Kidney (tissue), 14 donors: Measurements from ENCODE around the gene HNRNPF. TPM values are rescaled to one million over a fixed set of nuclear protein-coding genes. Genes with fewer than 3 reads are reported as not detected.

Experiments used
- DNase-seq, 5 donors: peaks; one replicate each; pipeline ENCODE4 v3.0.0-alpha.2; 2013 to 2020
- FAIRE-seq: peaks from 2 replicates; lab custom pipeline; 2012; peaks lifted over from hg19 to GRCh38; lab: Jason Lieb, UNC
- H3K27ac ChIP-seq, 2 donors: one replicate each; pipeline ENCODE4 v1.7.0; 2013; ENCODE audit warnings: low read depth in 2 of 2, low read length in 2 of 2, inconsistent platforms in 1 of 2
- H3K27me3 ChIP-seq: one replicate; pipeline ENCODE4 v1.7.1; 2013; ENCODE audit warnings: low read length, inconsistent platforms; ENCODE audit not compliant: control insufficient read depth, insufficient read depth
- H3K36me3 ChIP-seq, 3 donors: one replicate each; pipeline versions ENCODE4 v1.7.0 to v1.7.1; 2013; ENCODE audit warnings: low read length in 3 of 3, control low read depth in 1 of 3, inconsistent platforms in 1 of 3; ENCODE audit not compliant: insufficient read depth in 3 of 3, control insufficient read depth in 2 of 3
- H3K4me1 ChIP-seq, 3 donors: one replicate each; pipeline versions ENCODE4 v1.7.0 to v1.7.1; 2013; ENCODE audit warnings: low read length in 3 of 3, inconsistent platforms in 1 of 3, low read depth in 1 of 3; ENCODE audit not compliant: control insufficient read depth in 2 of 3, insufficient read depth in 2 of 3
- H3K4me3 ChIP-seq, 3 donors: one replicate each; pipeline versions ENCODE4 v1.7.0 to v1.8.1; 2013; ENCODE audit warnings: low read length in 3 of 3, control low read depth in 1 of 3, inconsistent platforms in 1 of 3
- H3K9ac ChIP-seq, 3 donors: one replicate each; pipeline versions ENCODE4 v1.7.0 to v1.7.1; 2013; ENCODE audit warnings: low read length in 3 of 3, control low read depth in 1 of 3, inconsistent platforms in 1 of 3
- H3K9me3 ChIP-seq, 3 donors: one replicate each; pipeline versions ENCODE4 v1.7.0 to v1.7.1; 2013; ENCODE audit warnings: low read length in 3 of 3, control low read depth in 1 of 3, inconsistent platforms in 1 of 3; ENCODE audit not compliant: control insufficient read depth in 2 of 3, insufficient read depth in 1 of 3
- intact Hi-C: fragments of 100-400 bp; cut with DNase I; formaldehyde crosslinking; loops from one replicate; pipeline ENCODE4 v1.11.1; 2022
- polyA plus RNA-seq: library from polyadenylated mRNA; stranded (reverse); fragments of 350-450 nt; fragmentation: Illumina TruSeq; extraction: RNeasy Lipid Tissue Mini Kit (QIAGEN cat#74804); gene quantifications from one replicate; pipeline ENCODE4 v1.2.3, GENCODE V29; 2014; ENCODE audit warnings: low read depth, low replicate concordance; ENCODE audit not compliant: insufficient read depth
- total RNA-seq: library from RNA; stranded (reverse); fragmentation: NEBNext Ultra II Directional; extraction: Animal tissue kit (Norgen Biotek cat#: 25700); gene quantifications from one replicate; pipeline ENCODE4 v1.2.1, GENCODE V29; 2021
- TF ChIP-seq, protein P1 (sequence below): IDR thresholded peaks from 3 replicates; pipeline ENCODE4 v1.5.1; 2012; ENCODE audit warnings: mild to moderate bottlenecking, moderate library complexity, borderline replicate concordance; ENCODE audit not compliant: insufficient read depth; ENCODE audit errors: extremely low read depth
- donor health status: control.
- donor health status: control.
- donor health status: control.
- donor health status: control.
- donor health status: control.
- donor health status: DM: yes; HTN: yes; CAD: no.
- donor health status: Normal renal cell carcinoma (clear cell type).

HNRNPF gene
- total and polyA plus RNA-seq, 2 donors from 2014 or later: 74.0 to 190 TPM

DNA sequence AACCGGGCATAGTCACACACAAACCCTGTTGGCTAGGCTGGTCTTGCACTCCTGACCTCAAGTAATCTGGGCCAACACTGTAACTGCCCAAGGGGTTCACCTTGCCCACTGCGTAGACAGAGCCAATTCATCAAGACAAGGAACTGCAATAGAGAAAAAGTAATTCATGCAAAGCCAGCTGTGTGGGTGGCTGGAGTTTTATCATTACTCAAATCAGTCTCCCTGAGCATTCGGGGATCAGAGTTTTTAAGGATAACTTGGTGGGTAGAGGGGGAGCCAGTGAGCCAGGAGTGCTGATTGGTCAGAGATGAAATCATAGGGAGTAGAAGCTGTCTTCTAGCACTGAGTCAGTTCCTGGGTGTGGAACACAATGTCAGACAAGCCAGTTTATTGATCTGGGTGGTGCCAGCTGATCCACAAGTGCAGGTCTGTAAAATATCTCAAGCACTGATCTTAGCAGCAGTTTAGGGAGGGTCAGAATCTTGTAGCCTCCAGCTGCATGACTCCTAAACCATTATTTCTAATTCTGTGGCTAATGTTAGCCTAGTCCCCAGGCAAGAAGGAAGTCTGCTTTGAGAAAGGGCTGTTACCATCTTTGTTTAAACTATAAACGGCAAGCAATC is 53.1 kb downstream of the HNRNPF start:
- Histone ChIP-seq H3K9me3 (no peaks in the 10 kb centered on the region), H3K36me3 (no peaks in the 10 kb centered on the region), H3K9ac (no peak overlapping the region), H3K4me3 (no peak overlapping the region), H3K27me3 (no peaks in the 10 kb centered on the region), H3K4me1 (no peaks in the 10 kb centered on the region), H3K27ac (no peak overlapping the region)
- FAIRE-seq (no peak), DNase-seq (no peak)
- TF ChIP-seq, protein P1, sequence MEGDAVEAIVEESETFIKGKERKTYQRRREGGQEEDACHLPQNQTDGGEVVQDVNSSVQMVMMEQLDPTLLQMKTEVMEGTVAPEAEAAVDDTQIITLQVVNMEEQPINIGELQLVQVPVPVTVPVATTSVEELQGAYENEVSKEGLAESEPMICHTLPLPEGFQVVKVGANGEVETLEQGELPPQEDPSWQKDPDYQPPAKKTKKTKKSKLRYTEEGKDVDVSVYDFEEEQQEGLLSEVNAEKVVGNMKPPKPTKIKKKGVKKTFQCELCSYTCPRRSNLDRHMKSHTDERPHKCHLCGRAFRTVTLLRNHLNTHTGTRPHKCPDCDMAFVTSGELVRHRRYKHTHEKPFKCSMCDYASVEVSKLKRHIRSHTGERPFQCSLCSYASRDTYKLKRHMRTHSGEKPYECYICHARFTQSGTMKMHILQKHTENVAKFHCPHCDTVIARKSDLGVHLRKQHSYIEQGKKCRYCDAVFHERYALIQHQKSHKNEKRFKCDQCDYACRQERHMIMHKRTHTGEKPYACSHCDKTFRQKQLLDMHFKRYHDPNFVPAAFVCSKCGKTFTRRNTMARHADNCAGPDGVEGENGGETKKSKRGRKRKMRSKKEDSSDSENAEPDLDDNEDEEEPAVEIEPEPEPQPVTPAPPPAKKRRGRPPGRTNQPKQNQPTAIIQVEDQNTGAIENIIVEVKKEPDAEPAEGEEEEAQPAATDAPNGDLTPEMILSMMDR: no peak
- intact Hi-C loops: no loop called here

DNA sequence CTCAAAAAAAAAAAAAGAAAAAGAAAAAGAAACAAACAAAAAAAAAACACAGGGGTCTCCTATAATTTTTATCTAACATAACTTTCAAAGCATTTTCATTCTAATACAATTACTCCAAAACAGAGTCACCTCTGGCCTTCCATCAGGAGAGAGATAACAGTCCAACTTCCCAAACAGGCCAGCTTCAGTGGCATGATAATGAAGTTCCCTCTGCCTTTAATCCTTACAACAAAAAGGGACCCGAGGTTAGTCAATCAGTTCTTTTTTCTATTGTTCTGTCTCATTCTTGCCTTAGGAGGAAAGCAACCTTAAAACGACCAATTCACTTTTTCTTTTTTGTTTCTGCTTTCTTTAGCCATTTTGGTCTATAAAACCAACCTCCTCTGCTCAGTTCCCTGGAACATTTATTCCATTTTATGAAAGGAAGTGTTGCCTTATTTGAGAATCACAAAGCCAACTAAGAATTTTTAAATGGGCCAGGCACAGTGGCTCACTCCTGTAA is 54.1 kb downstream of the HNRNPF start:
- no peaks in the 10 kb centered on the region for H3K9me3 ChIP-seq
- H3K36me3 ChIP-seq: no peaks in the 10 kb centered on the region
- H3K4me1 ChIP-seq: no peaks in the 10 kb centered on the region
- FAIRE-seq (no peak), DNase-seq (no peak)
- TF ChIP-seq, protein P1: no peak
- no peaks in the 10 kb centered on the region for H3K27me3 ChIP-seq
- no peak overlapping the region for H3K4me3 ChIP-seq
- intact Hi-C loops: no loop called here
- H3K27ac ChIP-seq: peak overlapping the region in 1 of 2 donors; percentile 14
- H3K9ac ChIP-seq: no peak overlapping the region

DNA sequence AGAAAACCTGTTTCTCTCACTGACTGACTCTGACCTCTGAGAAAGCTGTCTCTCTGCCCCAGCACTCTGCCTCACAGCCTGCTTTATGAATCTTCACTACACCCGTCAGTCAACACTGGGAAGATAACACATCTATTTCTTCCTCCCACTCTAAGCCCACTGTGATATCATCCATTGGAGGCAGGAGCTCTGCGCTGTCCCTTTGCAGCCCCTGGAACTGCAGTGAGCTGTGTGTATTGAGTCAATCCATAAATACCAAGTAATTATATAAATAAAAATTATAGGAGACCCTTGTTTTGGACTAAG is 54.7 kb downstream of the HNRNPF start:
- TF ChIP-seq, protein P1: no peak
- DNase-seq: no peak
- intact Hi-C loops: no loop called here

More for the DNA sequence above, 54.7 kb downstream of the HNRNPF start:
- Histone ChIP-seq H3K36me3 (no peaks in the 10 kb centered on the region), H3K27ac (peak overlapping the region in 1 of 2 donors; percentile 53), H3K4me3 (no peak overlapping the region), H3K4me1 (no peaks in the 10 kb centered on the region), H3K9me3 (no peaks in the 10 kb centered on the region), H3K9ac (no peak overlapping the region), H3K27me3 (no peaks in the 10 kb centered on the region)
- no peak for FAIRE-seq
